Lung microvascular endothelial cell (primary cell): ENCODE results near the gene SPHK2. TPM values are rescaled to one million over a fixed set of nuclear protein-coding genes. Genes with fewer than 3 reads are reported as not detected.

ENCODE experiments used
- total RNA-seq: library from RNA; depleted of rRNA; stranded (reverse); fragments of >200 nt; gene quantifications from 2 replicates; pipeline ENCODE4 v1.2.1, GENCODE V29; 2014

The SPHK2 gene
- total RNA-seq, 1 donor from 2014 or later = 6.3 TPM

Other genes with a start within 250 kb of the SPHK2 start
- gene KDELR1, start 228.0 kb upstream of the SPHK2 start, total RNA-seq = 34.9 and 37.0 TPM in 2 replicates
- gene GRIN2D, start 225.8 kb upstream of the SPHK2 start, total RNA-seq = 0.20 and 0.22 TPM in 2 replicates
- 10.0 and 14.5 TPM in 2 replicates for gene GRWD1, start 173.5 kb upstream of the SPHK2 start, total RNA-seq
- under 0.01 and 0.20 TPM in 2 replicates for gene KCNJ14, start 163.9 kb upstream of the SPHK2 start, total RNA-seq
- gene CYTH2, start 150.1 kb upstream of the SPHK2 start, total RNA-seq = 40.1 and 43.1 TPM in 2 replicates
- gene LMTK3, start 107.7 kb upstream of the SPHK2 start, total RNA-seq = under 0.01 TPM in 1 of 2 replicates, not detected in the other
- gene SULT2B1, start 67.3 kb upstream of the SPHK2 start, total RNA-seq = not detected in 2 replicates
- not detected in 2 replicates for gene SPACA4, start 12.8 kb upstream of the SPHK2 start, total RNA-seq
- gene FAM83E, start 4.4 kb upstream of the SPHK2 start, total RNA-seq = 0.40 and 0.65 TPM in 2 replicates
- gene RPL18, start 328 bp upstream of the SPHK2 start, total RNA-seq = 2,223 and 2,324 TPM in 2 replicates
- gene DBP, start 17.9 kb downstream of the SPHK2 start, total RNA-seq = 0.87 and 3.4 TPM in 2 replicates
- gene CA11, start 26.7 kb downstream of the SPHK2 start, total RNA-seq = 3.1 and 8.1 TPM in 2 replicates
- gene NTN5, start 53.5 kb downstream of the SPHK2 start, total RNA-seq = not detected in 2 replicates
- gene FUT2, start 76.5 kb downstream of the SPHK2 start, total RNA-seq = not detected in 2 replicates
- under 0.01 and 0.22 TPM in 2 replicates for gene MAMSTR, start 100.2 kb downstream of the SPHK2 start, total RNA-seq
- 51.4 and 74.0 TPM in 2 replicates for gene RASIP1, start 121.1 kb downstream of the SPHK2 start, total RNA-seq
- gene IZUMO1, start 127.4 kb downstream of the SPHK2 start, total RNA-seq = 0.20 and 0.22 TPM in 2 replicates
- gene FUT1, start 133.1 kb downstream of the SPHK2 start, total RNA-seq = 4.8 and 8.3 TPM in 2 replicates
- under 0.01 TPM in 1 of 2 replicates, not detected in the other for gene FGF21, start 136.0 kb downstream of the SPHK2 start, total RNA-seq
- gene BCAT2, start 191.5 kb downstream of the SPHK2 start, total RNA-seq = 26.2 and 28.3 TPM in 2 replicates
- gene HSD17B14, start 217.0 kb downstream of the SPHK2 start, total RNA-seq = 0.60 and 2.6 TPM in 2 replicates
- 2.4 and 7.1 TPM in 2 replicates for gene PLEKHA4, start 249.1 kb downstream of the SPHK2 start, total RNA-seq